ENCODE results near the gene FNDC4. TPM values are rescaled to one million over a fixed set of nuclear protein-coding genes. Genes with fewer than 3 reads are reported as not detected.

The FNDC4 gene
- total RNA-seq, 4 donors from 2014 or later, result 3.3 to 12.6 (median 9.8) TPM

- no peak for DNase-seq (ENCODE audit: extremely low spot score)
- Histone ChIP-seq H3K4me1 (no peaks in the 10 kb centered on the region), H3K27ac (replicated peaks in 1 of 4) (no peak overlapping the region), H3K9me3 (no peaks in the 10 kb centered on the region), H3K4me3 (no peak overlapping the region), H3K27me3 (no peaks in the 10 kb centered on the region), H3K36me3 (peaks cover 2 to 74% (median 42%) of the 10 kb centered on the region in 4 donors)
- TF ChIP-seq EP300 (IDR thresholded peaks at IDR 0.05) (no peak), POLR2AphosphoS5 (IDR thresholded peaks at IDR 0.05) (no peak), CTCF (IDR thresholded peaks at IDR 0.05) (no peak), POLR2A (IDR thresholded peaks at IDR 0.05; ENCODE audit: low read depth) (no peak)
- intact Hi-C loops (cut with DNase I), result no loop called here
- 98% methylated on average over 7 of the region's 7 CpGs for WGBS
These were observed 30.6 kb downstream of the FNDC4 start for GRCh38 chr2:27464443-27464842.

GRCh38 chr2:27461118-27461517 lies 33.9 kb downstream of the FNDC4 start:
- peaks cover 35 to 86% (median 73%) of the 10 kb centered on the region in 4 donors for H3K36me3 ChIP-seq

GRCh38 chr2:27453968-27454367 lies 41.0 kb downstream of the FNDC4 start:
- Histone ChIP-seq H3K27ac (replicated peaks in 1 of 4) (no peak overlapping the region), H3K27me3 (no peaks in the 10 kb centered on the region), H3K36me3 (peaks cover 66 to 99% (median 88%) of the 10 kb centered on the region in 4 donors), H3K9me3 (no peaks in the 10 kb centered on the region), H3K4me3 (no peak overlapping the region), H3K4me1 (no peaks in the 10 kb centered on the region)
- no peak for DNase-seq (ENCODE audit: extremely low spot score)
- intact Hi-C loops (cut with DNase I), result no loop called here
- 92% methylated on average over 7 of the region's 7 CpGs for WGBS
- TF ChIP-seq EP300 (IDR thresholded peaks at IDR 0.05) (no peak), POLR2AphosphoS5 (IDR thresholded peaks at IDR 0.05) (no peak), POLR2A (IDR thresholded peaks at IDR 0.05; ENCODE audit: low read depth) (no peak), CTCF (IDR thresholded peaks at IDR 0.05) (no peak)

More at GRCh38 chr2:27461118-27461517, 33.9 kb downstream of the FNDC4 start:
- DNase-seq (ENCODE audit: extremely low spot score), result no peak
- H3K4me3 ChIP-seq, result no peak overlapping the region
- TF ChIP-seq CTCF (IDR thresholded peaks at IDR 0.05) (no peak), POLR2A (IDR thresholded peaks at IDR 0.05; ENCODE audit: low read depth) (no peak), POLR2AphosphoS5 (IDR thresholded peaks at IDR 0.05) (no peak), EP300 (IDR thresholded peaks at IDR 0.05) (no peak)
- intact Hi-C loops (cut with DNase I), result no loop called here
- no peaks in the 10 kb centered on the region for H3K4me1 ChIP-seq
- no peaks in the 10 kb centered on the region for H3K27me3 ChIP-seq
- 95% methylated on average over 8 of the region's 8 CpGs for WGBS
- no peak overlapping the region for H3K27ac ChIP-seq (replicated peaks in 1 of 4)
- no peaks in the 10 kb centered on the region for H3K9me3 ChIP-seq

- DNase-seq (ENCODE audit: extremely low spot score), result no peak
- WGBS, result 79% methylated on average over 1 of the region's 1 CpG
- no peak overlapping the region for H3K27ac ChIP-seq (replicated peaks in 1 of 4)
- H3K27me3 ChIP-seq, result no peaks in the 10 kb centered on the region
- peaks cover 50 to 95% (median 82%) of the 10 kb centered on the region in 4 donors for H3K36me3 ChIP-seq
- H3K9me3 ChIP-seq, result no peaks in the 10 kb centered on the region
- TF ChIP-seq POLR2A (IDR thresholded peaks at IDR 0.05; ENCODE audit: low read depth), result no peak
- TF ChIP-seq POLR2AphosphoS5 (IDR thresholded peaks at IDR 0.05), result no peak
- TF ChIP-seq EP300 (IDR thresholded peaks at IDR 0.05), result no peak
- TF ChIP-seq CTCF (IDR thresholded peaks at IDR 0.05), result no peak
- no peak overlapping the region for H3K4me3 ChIP-seq
- H3K4me1 ChIP-seq, result no peaks in the 10 kb centered on the region
- intact Hi-C loops (cut with DNase I), result no loop called here
These were observed 43.9 kb downstream of the FNDC4 start for GRCh38 chr2:27451095-27451494.

- TF ChIP-seq EP300 (IDR thresholded peaks at IDR 0.05) (no peak), POLR2AphosphoS5 (IDR thresholded peaks at IDR 0.05) (no peak), CTCF (IDR thresholded peaks at IDR 0.05) (no peak), POLR2A (IDR thresholded peaks at IDR 0.05; ENCODE audit: low read depth) (no peak)
- Histone ChIP-seq H3K4me3 (no peak overlapping the region), H3K27ac (replicated peaks in 1 of 4) (no peak overlapping the region), H3K36me3 (peaks cover 41 to 92% (median 78%) of the 10 kb centered on the region in 4 donors), H3K27me3 (no peaks in the 10 kb centered on the region), H3K9me3 (no peaks in the 10 kb centered on the region), H3K4me1 (no peaks in the 10 kb centered on the region)
- no peak for DNase-seq (ENCODE audit: extremely low spot score)
- WGBS, result 96% methylated on average over 3 of the region's 3 CpGs
- intact Hi-C loops (cut with DNase I), result no loop called here
These were observed 46.6 kb downstream of the FNDC4 start for GRCh38 chr2:27448381-27448780.
